Smooth muscle cell of the pulmonary artery (primary cell): ENCODE results near the gene MCM5. TPM values are rescaled to one million over a fixed set of nuclear protein-coding genes. Genes with fewer than 3 reads are reported as not detected.

Experiments used
- total RNA-seq: library from RNA; depleted of rRNA; stranded (reverse); fragments of >200 nt; gene quantifications from 2 replicates; pipeline ENCODE4 v1.2.3, GENCODE V29; 2014

Gene MCM5
- total RNA-seq = 27.6 and 30.2 TPM in 2 replicates

DNA sequence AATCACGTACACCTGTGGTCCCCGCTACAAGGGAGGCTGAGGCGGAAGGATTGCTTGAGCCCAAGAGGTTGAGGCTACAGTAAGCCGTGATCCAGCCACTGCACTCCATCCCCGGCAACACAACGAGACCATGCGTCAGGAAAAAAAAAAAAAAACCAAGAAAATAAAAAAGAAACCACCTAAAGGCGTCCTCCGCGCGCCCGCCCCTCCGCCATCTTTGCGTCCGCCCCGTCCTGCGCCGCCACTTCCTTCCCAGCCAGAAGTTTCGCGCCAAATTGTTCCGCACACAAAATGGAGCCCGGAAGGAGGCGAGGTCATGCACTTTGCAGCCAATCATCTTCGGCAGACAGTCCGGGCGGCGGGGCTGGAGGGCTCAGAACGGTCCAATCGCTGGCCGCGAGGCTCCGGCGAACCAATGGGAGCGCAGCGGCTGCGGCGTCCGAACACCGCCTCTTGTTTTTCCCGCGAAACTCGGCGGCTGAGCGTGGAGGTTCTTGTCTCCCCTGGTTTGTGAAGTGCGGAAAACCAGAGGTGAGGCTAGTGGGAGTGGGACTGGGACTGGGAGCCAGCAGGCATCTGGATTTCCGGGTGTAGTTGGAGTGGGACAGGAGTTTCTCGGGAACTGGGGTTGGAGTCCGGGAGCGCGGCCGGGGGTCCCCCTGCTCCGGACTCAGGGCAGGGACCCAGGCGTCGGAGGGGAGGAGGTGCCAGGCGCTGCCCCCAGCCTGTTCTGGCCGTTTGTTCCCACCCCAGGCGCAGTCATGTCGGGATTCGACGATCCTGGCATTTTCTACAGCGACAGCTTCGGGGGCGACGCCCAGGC is at the start of gene MCM5:
Gene MCM5 (plus strand): TSS at position 463 of the 823 bp plus-strand sequence. CDS start 299 bp downstream, at position 762.

DNA sequence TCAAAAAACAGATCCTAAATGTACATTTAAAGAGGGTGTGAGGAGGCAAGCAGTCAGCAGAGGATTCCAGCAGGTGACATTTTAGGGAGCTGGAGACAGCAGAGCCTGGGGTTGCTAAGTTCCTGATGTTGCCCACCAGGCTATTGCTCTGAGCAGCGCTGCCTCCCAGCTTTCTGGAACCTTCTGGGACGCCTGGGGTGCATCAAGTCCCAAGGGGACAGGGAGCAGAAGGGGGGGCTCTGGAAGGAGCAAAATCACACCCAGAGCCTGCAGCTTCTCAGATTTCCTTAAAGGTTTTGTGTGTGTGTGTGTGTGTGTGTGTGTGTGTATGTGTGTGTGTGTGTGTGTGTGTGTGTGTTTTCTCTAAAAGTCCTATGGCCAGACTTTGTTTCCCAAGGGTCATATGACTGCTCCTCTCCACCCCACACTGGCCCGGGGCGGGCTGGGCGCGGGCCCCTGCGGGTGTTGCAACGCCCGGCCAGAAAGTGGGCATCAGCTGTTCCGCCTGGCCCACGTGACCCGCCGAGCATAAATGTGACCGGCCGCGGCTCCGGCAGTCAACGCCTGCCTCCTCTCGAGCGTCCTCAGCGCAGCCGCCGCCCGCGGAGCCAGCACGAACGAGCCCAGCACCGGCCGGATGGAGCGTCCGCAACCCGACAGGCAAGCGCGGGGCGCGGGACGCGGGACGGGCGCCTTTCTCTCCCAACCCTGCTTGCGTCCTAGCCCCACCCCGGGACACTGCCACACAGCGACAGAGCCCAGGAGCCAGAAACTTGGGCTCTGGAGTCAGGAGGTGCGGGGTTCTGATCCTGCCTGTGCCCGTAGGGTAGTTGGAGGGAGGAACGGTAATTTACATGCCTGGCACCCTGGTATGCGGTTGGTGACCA is 19.2 kb upstream of the MCM5 start, which contains the start of gene HMOX1:
Gene HMOX1 (plus strand): TSS at position 560 of the 887 bp plus-strand sequence. CDS start 78 bp downstream, at position 638.

Other genes starting within 250 kb of the MCM5 start
- 15.6 TPM in 2 replicates for gene HMGXB4, start 142.6 kb upstream of the MCM5 start, total RNA-seq
- gene TOM1, start 100.2 kb upstream of the MCM5 start, total RNA-seq = 36.6 and 38.5 TPM in 2 replicates
- 135 and 169 TPM in 2 replicates for gene HMOX1, start 19.0 kb upstream of the MCM5 start, total RNA-seq
- gene RASD2, start 140.7 kb downstream of the MCM5 start, total RNA-seq = 0.65 and 2.7 TPM in 2 replicates
- 0.39 TPM in 1 of 2 replicates, not detected in the other for gene MB, start 217.2 kb downstream of the MCM5 start, total RNA-seq
- gene APOL6, start 248.3 kb downstream of the MCM5 start, total RNA-seq = 9.4 and 34.6 TPM in 2 replicates